H4 (cell line): ENCODE measurements around the gene CLGN. TPM values are rescaled to one million over a fixed set of nuclear protein-coding genes. Genes with fewer than 3 reads are reported as not detected.

Source experiments
- total RNA-seq: library from RNA; depleted of rRNA; stranded (reverse); fragments of >200 nt; shearing (Covaris generic); gene quantifications from 2 replicates; pipeline ENCODE4 v1.2.3, GENCODE V29; 2014; rRNA removed

The CLGN gene
- total RNA-seq, 1 experiment from 2014 or later = 2.5 TPM

Other genes with a start within 250 kb of the CLGN start
- 61.4 and 97.0 TPM in 2 replicates for gene SCOC, start 54.0 kb downstream of the CLGN start, total RNA-seq
- not detected in 2 replicates for gene MGAT4D, start 70.6 kb upstream of the CLGN start, total RNA-seq
- gene ELMOD2, start 96.5 kb upstream of the CLGN start, total RNA-seq = 24.1 and 24.3 TPM in 2 replicates
- gene UCP1, start 141.3 kb upstream of the CLGN start, total RNA-seq = not detected in 2 replicates